NCI-H2227 (cell line): ENCODE data around the gene KCNH2.

Experiments
- DNase-seq: peaks from one replicate; lab custom pipeline; 2025; ENCODE audit not compliant: unreplicated experiment; lab: John Stamatoyannopoulos, UW

KCNH2 gene

GRCh38 chr7:150938566-150938965, 39.6 kb downstream of the KCNH2 start:
- DNase-seq = no peak

- DNase-seq = peak; percentile 61
Measured at GRCh38 chr7:150937848-150938561, 40.1 kb downstream of the KCNH2 start.

- no peak for DNase-seq
Measured at GRCh38 chr7:150936018-150936417, 42.1 kb downstream of the KCNH2 start.

- no peak for DNase-seq
Measured at GRCh38 chr7:150935149-150935548, 43.0 kb downstream of the KCNH2 start.

- no peak for DNase-seq
Measured at GRCh38 chr7:150934045-150934766, 43.9 kb downstream of the KCNH2 start.

GRCh38 chr7:150931199-150931869, 46.8 kb downstream of the KCNH2 start:
- peak; percentile 19 for DNase-seq

- no peak for DNase-seq
Measured at GRCh38 chr7:150928541-150928940, 49.6 kb downstream of the KCNH2 start.

GRCh38 chr7:150927956-150928344, 50.2 kb downstream of the KCNH2 start:
- no peak for DNase-seq

- no peak for DNase-seq
Measured at GRCh38 chr7:150927157-150927955, 50.8 kb downstream of the KCNH2 start.

GRCh38 chr7:150926066-150926465, 52.1 kb downstream of the KCNH2 start:
- no peak for DNase-seq

GRCh38 chr7:150924369-150924781, 53.7 kb downstream of the KCNH2 start:
- DNase-seq = no peak

- no peak for DNase-seq
Measured at GRCh38 chr7:150923802-150924201, 54.3 kb downstream of the KCNH2 start.

- no peak for DNase-seq
Measured at GRCh38 chr7:150923196-150923595, 54.9 kb downstream of the KCNH2 start.

- no peak for DNase-seq
Measured at GRCh38 chr7:150919160-150919559, 59.0 kb downstream of the KCNH2 start.

- no peak for DNase-seq
Measured at GRCh38 chr7:150918378-150918777, 59.7 kb downstream of the KCNH2 start.

GRCh38 chr7:150917969-150918368, 60.2 kb downstream of the KCNH2 start:
- no peak for DNase-seq

GRCh38 chr7:150916670-150917069, 61.5 kb downstream of the KCNH2 start:
- DNase-seq = no peak

- no peak for DNase-seq
Measured at GRCh38 chr7:150914966-150915365, 63.2 kb downstream of the KCNH2 start.

GRCh38 chr7:150914196-150914595, 63.9 kb downstream of the KCNH2 start:
- DNase-seq = no peak

- no peak for DNase-seq
Measured at GRCh38 chr7:150912427-150912826, 65.7 kb downstream of the KCNH2 start.

- DNase-seq = no peak
Measured at GRCh38 chr7:150911590-150912267, 66.4 kb downstream of the KCNH2 start.
